Activated naive CD4-positive, alpha-beta T cell treated with anti-CD3 and anti-CD28 coated beads, Interleukin-2, amount 10 ng/mL, durations not matched to agents 5 hours and 36 hours (primary cell): Measurements from ENCODE around the gene SYNGR2. TPM values are rescaled to one million over a fixed set of nuclear protein-coding genes. Genes with fewer than 3 reads are reported as not detected.

Source experiments
- total RNA-seq, 2 experiments: library from RNA; stranded (reverse); gene quantifications; one replicate each; pipeline ENCODE4 v1.2.3, GENCODE V29; 2021

The SYNGR2 gene
- total RNA-seq: 10 to 100 TPM; 61.5 to 61.8 TPM

GRCh38 chr17:78168242-78168902 is at the start of gene SYNGR2:
Gene SYNGR2, plus strand, starts transcription at chr17:78168581. Its CDS starts 36 bp downstream, at chr17:78168617.

GRCh38 chr17:78128551-78129350 is 39.6 kb upstream of the SYNGR2 start, which contains the start of gene TMC6:
Gene TMC6, minus strand, starts transcription at chr17:78128755. Its CDS starts 1,923 bp downstream, at chr17:78126832.

GRCh38 chr17:78130437-78131101 is 37.8 kb upstream of the SYNGR2 start, which contains the start of gene TMC8:
Gene TMC8, plus strand, starts transcription at chr17:78130771. Its CDS starts 818 bp downstream, at chr17:78131589.

GRCh38 chr17:78186692-78187595 is 18.6 kb downstream of the SYNGR2 start, which contains the start of the genes AFMID and TK1:
Gene AFMID, plus strand, starts transcription at chr17:78187362. Its CDS starts 9 bp downstream, at chr17:78187371.
Gene TK1, minus strand, starts transcription at chr17:78187052. Its CDS starts 58 bp downstream, at chr17:78186994.

GRCh38 chr17:78214016-78214705 is 45.8 kb downstream of the SYNGR2 start, which contains the start of gene BIRC5:
Gene BIRC5, plus strand, starts transcription at chr17:78214253. Its CDS starts 64 bp downstream, at chr17:78214317.

Other genes with a start within 250 kb of the SYNGR2 start
- gene TNRC6C, start 209.9 kb upstream of the SYNGR2 start, total RNA-seq: 10 to 100 TPM; 34.4 to 42.1 TPM
- 100 to 1,000 TPM; 483 to 511 TPM for gene TMC6, start 39.8 kb upstream of the SYNGR2 start, total RNA-seq
- gene TMC8, start 37.8 kb upstream of the SYNGR2 start, total RNA-seq: 100 to 1,000 TPM; 421 to 447 TPM
- not detected for gene C17orf99, start 22.2 kb upstream of the SYNGR2 start, total RNA-seq
- gene TK1, start 18.5 kb downstream of the SYNGR2 start, total RNA-seq: 10 to 100 TPM; 83.4 to 86.8 TPM
- gene AFMID, start 18.8 kb downstream of the SYNGR2 start, total RNA-seq: 10 to 100 TPM; 13.8 to 14.4 TPM
- gene BIRC5, start 45.7 kb downstream of the SYNGR2 start, total RNA-seq: 10 to 100 TPM; 68.2 to 70.0 TPM
- not detected for gene TMEM235, start 63.0 kb downstream of the SYNGR2 start, total RNA-seq
- gene SOCS3, start 191.5 kb downstream of the SYNGR2 start, total RNA-seq: 10 to 100 TPM; 35.3 to 35.7 TPM
- gene PGS1, start 210.1 kb downstream of the SYNGR2 start, total RNA-seq: 10 to 100 TPM; 68.5 to 69.4 TPM